ENCODE results near the gene STARD10. TPM values are rescaled to one million over a fixed set of nuclear protein-coding genes. Genes with fewer than 3 reads are reported as not detected.

STARD10 gene
- total RNA-seq, 2 donors from 2014 or later: 8.0 to 11.9 TPM

GRCh38 chr11:72739240-72740059, 54.4 kb downstream of the STARD10 start:
- peak overlapping the region; percentile 89 to 93 for H3K27ac Mint-ChIP-seq
- no peaks in the 10 kb centered on the region for H3K36me3 Mint-ChIP-seq
- no peaks in the 10 kb centered on the region for H3K9me3 Mint-ChIP-seq
- DNase-seq (ENCODE audit: low spot score in 2 of 2) (no peak), ATAC-seq (no peak)

GRCh38 chr11:72738199-72739141, 55.4 kb downstream of the STARD10 start:
- Mint-ChIP-seq H3K36me3 (no peaks in the 10 kb centered on the region), H3K9me3 (no peaks in the 10 kb centered on the region), H3K27ac (peak overlapping the region; percentile 91 to 93)
- no peak for ATAC-seq
- DNase-seq (ENCODE audit: low spot score in 2 of 2): no peak

- DNase-seq (ENCODE audit: low spot score in 2 of 2) (no peak), ATAC-seq (no peak)
- no peaks in the 10 kb centered on the region for H3K9me3 Mint-ChIP-seq
- peak overlapping the region; percentile 88 to 93 for H3K27ac Mint-ChIP-seq
- H3K36me3 Mint-ChIP-seq: no peaks in the 10 kb centered on the region
These were observed 56.5 kb downstream of the STARD10 start for GRCh38 chr11:72737336-72737735.

- Mint-ChIP-seq H3K27ac (peak overlapping the region; percentile 88 to 93), H3K36me3 (peaks cover 0 to 2% of the 10 kb centered on the region in 2 donors), H3K9me3 (no peaks in the 10 kb centered on the region)
- DNase-seq (ENCODE audit: low spot score in 2 of 2) (peak; percentile 43 to 77), ATAC-seq (peak; percentile 86 to 90)
These were observed 57.3 kb downstream of the STARD10 start for GRCh38 chr11:72736452-72737069.

- Mint-ChIP-seq H3K9me3 (no peaks in the 10 kb centered on the region), H3K36me3 (peaks cover 0 to 12% of the 10 kb centered on the region in 2 donors), H3K27ac (peak overlapping the region in 1 of 2 donors; percentile 93)
- ATAC-seq (no peak), DNase-seq (ENCODE audit: low spot score in 2 of 2) (no peak)
These were observed 58.3 kb downstream of the STARD10 start for GRCh38 chr11:72735495-72736027.

- Mint-ChIP-seq H3K27ac (peak overlapping the region; percentile 52 to 88), H3K36me3 (peaks cover 0 to 14% of the 10 kb centered on the region in 2 donors), H3K9me3 (no peaks in the 10 kb centered on the region)
- DNase-seq (ENCODE audit: low spot score in 2 of 2) (no peak), ATAC-seq (no peak)
These were observed 61.5 kb downstream of the STARD10 start for GRCh38 chr11:72732329-72732728.

- DNase-seq (ENCODE audit: low spot score in 2 of 2): no peak
- ATAC-seq: no peak
- Mint-ChIP-seq H3K36me3 (peaks cover 0 to 14% of the 10 kb centered on the region in 2 donors), H3K27ac (no peak overlapping the region), H3K9me3 (no peaks in the 10 kb centered on the region)
These were observed 63.1 kb downstream of the STARD10 start for GRCh38 chr11:72730737-72731136.

GRCh38 chr11:72730243-72730642, 63.6 kb downstream of the STARD10 start:
- no peaks in the 10 kb centered on the region for H3K9me3 Mint-ChIP-seq
- no peak for ATAC-seq
- no peak for DNase-seq (ENCODE audit: low spot score in 2 of 2)
- H3K27ac Mint-ChIP-seq: no peak overlapping the region
- H3K36me3 Mint-ChIP-seq: peaks cover 0 to 14% of the 10 kb centered on the region in 2 donors

- no peak for ATAC-seq
- Mint-ChIP-seq H3K9me3 (no peaks in the 10 kb centered on the region), H3K36me3 (peaks cover 0 to 14% of the 10 kb centered on the region in 2 donors), H3K27ac (peak overlapping the region; percentile 66 to 79)
- DNase-seq (ENCODE audit: low spot score in 2 of 2): no peak
These were observed 66.3 kb downstream of the STARD10 start for GRCh38 chr11:72727521-72727920.

- peak overlapping the region; percentile 66 to 79 for H3K27ac Mint-ChIP-seq
- DNase-seq (ENCODE audit: low spot score in 2 of 2): no peak
- no peak for ATAC-seq
- H3K36me3 Mint-ChIP-seq: peaks cover 0 to 16% of the 10 kb centered on the region in 2 donors
- H3K9me3 Mint-ChIP-seq: no peaks in the 10 kb centered on the region
These were observed 67.3 kb downstream of the STARD10 start for GRCh38 chr11:72726266-72727220.

GRCh38 chr11:72725724-72726028, 68.2 kb downstream of the STARD10 start:
- ATAC-seq (no peak), DNase-seq (ENCODE audit: low spot score in 2 of 2) (no peak)
- Mint-ChIP-seq H3K36me3 (peaks cover 0 to 16% of the 10 kb centered on the region in 2 donors), H3K27ac (peak overlapping the region; percentile 79 to 88), H3K9me3 (no peaks in the 10 kb centered on the region)

GRCh38 chr11:72724851-72725723, 68.8 kb downstream of the STARD10 start:
- H3K27ac Mint-ChIP-seq: peak overlapping the region; percentile 79 to 88
- H3K36me3 Mint-ChIP-seq: peaks cover 0 to 19% of the 10 kb centered on the region in 2 donors
- DNase-seq (ENCODE audit: low spot score in 2 of 2) (peak in 1 of 2 donors; percentile 78), ATAC-seq (peak in 1 of 2 donors; percentile 25)
- no peaks in the 10 kb centered on the region for H3K9me3 Mint-ChIP-seq

- Mint-ChIP-seq H3K9me3 (no peaks in the 10 kb centered on the region), H3K27ac (peak overlapping the region; percentile 22 to 62), H3K36me3 (peaks cover 0 to 26% of the 10 kb centered on the region in 2 donors)
- no peak for ATAC-seq
- DNase-seq (ENCODE audit: low spot score in 2 of 2): no peak
These were observed 69.8 kb downstream of the STARD10 start for GRCh38 chr11:72724021-72724551.

GRCh38 chr11:72723508-72723907, 70.3 kb downstream of the STARD10 start:
- Mint-ChIP-seq H3K36me3 (peaks cover 0 to 26% of the 10 kb centered on the region in 2 donors), H3K27ac (peak overlapping the region in 1 of 2 donors; percentile 22), H3K9me3 (no peaks in the 10 kb centered on the region)
- DNase-seq (ENCODE audit: low spot score in 2 of 2) (no peak), ATAC-seq (no peak)
